ENCODE data around the gene ABHD2. TPM values are rescaled to one million over a fixed set of nuclear protein-coding genes. Genes with fewer than 3 reads are reported as not detected.

The ABHD2 gene
- total and polyA plus RNA-seq, 9 of the 15 experiments (the other 6 are each of a cell fraction or from before 2014, with no cell fraction given): 16.9 to 99.8 (median 47.5) TPM

DNA sequence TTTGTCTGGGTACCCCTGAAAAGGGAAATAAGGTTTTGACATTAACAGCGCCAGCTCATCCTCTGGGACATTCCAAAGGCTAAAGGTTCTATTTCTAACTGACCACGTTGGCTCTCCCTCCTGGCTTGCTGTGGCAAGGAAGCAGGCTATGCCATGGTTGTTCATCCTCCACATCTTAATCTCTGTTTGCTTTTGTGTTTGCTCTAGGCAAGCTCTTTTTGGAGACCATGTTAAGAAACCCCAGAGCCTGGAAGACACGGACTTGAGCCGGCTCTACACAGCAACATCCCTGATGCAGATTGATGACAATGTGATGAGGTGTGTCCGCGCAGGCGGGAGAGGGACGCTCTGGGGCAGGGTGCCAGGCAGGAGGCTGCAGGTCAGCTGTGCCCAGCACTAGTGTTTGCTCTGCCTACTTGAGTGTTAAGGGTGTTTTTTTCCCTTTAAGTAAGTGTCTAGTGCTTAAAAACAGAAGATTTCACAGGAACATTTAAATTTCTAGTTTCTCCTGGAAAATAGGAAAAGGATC, 99.8 kb downstream of the ABHD2 start (continued):
- TF ChIP-seq, protein P1, sequence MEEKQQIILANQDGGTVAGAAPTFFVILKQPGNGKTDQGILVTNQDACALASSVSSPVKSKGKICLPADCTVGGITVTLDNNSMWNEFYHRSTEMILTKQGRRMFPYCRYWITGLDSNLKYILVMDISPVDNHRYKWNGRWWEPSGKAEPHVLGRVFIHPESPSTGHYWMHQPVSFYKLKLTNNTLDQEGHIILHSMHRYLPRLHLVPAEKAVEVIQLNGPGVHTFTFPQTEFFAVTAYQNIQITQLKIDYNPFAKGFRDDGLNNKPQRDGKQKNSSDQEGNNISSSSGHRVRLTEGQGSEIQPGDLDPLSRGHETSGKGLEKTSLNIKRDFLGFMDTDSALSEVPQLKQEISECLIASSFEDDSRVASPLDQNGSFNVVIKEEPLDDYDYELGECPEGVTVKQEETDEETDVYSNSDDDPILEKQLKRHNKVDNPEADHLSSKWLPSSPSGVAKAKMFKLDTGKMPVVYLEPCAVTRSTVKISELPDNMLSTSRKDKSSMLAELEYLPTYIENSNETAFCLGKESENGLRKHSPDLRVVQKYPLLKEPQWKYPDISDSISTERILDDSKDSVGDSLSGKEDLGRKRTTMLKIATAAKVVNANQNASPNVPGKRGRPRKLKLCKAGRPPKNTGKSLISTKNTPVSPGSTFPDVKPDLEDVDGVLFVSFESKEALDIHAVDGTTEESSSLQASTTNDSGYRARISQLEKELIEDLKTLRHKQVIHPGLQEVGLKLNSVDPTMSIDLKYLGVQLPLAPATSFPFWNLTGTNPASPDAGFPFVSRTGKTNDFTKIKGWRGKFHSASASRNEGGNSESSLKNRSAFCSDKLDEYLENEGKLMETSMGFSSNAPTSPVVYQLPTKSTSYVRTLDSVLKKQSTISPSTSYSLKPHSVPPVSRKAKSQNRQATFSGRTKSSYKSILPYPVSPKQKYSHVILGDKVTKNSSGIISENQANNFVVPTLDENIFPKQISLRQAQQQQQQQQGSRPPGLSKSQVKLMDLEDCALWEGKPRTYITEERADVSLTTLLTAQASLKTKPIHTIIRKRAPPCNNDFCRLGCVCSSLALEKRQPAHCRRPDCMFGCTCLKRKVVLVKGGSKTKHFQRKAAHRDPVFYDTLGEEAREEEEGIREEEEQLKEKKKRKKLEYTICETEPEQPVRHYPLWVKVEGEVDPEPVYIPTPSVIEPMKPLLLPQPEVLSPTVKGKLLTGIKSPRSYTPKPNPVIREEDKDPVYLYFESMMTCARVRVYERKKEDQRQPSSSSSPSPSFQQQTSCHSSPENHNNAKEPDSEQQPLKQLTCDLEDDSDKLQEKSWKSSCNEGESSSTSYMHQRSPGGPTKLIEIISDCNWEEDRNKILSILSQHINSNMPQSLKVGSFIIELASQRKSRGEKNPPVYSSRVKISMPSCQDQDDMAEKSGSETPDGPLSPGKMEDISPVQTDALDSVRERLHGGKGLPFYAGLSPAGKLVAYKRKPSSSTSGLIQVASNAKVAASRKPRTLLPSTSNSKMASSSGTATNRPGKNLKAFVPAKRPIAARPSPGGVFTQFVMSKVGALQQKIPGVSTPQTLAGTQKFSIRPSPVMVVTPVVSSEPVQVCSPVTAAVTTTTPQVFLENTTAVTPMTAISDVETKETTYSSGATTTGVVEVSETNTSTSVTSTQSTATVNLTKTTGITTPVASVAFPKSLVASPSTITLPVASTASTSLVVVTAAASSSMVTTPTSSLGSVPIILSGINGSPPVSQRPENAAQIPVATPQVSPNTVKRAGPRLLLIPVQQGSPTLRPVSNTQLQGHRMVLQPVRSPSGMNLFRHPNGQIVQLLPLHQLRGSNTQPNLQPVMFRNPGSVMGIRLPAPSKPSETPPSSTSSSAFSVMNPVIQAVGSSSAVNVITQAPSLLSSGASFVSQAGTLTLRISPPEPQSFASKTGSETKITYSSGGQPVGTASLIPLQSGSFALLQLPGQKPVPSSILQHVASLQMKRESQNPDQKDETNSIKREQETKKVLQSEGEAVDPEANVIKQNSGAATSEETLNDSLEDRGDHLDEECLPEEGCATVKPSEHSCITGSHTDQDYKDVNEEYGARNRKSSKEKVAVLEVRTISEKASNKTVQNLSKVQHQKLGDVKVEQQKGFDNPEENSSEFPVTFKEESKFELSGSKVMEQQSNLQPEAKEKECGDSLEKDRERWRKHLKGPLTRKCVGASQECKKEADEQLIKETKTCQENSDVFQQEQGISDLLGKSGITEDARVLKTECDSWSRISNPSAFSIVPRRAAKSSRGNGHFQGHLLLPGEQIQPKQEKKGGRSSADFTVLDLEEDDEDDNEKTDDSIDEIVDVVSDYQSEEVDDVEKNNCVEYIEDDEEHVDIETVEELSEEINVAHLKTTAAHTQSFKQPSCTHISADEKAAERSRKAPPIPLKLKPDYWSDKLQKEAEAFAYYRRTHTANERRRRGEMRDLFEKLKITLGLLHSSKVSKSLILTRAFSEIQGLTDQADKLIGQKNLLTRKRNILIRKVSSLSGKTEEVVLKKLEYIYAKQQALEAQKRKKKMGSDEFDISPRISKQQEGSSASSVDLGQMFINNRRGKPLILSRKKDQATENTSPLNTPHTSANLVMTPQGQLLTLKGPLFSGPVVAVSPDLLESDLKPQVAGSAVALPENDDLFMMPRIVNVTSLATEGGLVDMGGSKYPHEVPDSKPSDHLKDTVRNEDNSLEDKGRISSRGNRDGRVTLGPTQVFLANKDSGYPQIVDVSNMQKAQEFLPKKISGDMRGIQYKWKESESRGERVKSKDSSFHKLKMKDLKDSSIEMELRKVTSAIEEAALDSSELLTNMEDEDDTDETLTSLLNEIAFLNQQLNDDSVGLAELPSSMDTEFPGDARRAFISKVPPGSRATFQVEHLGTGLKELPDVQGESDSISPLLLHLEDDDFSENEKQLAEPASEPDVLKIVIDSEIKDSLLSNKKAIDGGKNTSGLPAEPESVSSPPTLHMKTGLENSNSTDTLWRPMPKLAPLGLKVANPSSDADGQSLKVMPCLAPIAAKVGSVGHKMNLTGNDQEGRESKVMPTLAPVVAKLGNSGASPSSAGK (IDR thresholded peaks at IDR 0.05): no peak
- TF ChIP-seq, protein P2, sequence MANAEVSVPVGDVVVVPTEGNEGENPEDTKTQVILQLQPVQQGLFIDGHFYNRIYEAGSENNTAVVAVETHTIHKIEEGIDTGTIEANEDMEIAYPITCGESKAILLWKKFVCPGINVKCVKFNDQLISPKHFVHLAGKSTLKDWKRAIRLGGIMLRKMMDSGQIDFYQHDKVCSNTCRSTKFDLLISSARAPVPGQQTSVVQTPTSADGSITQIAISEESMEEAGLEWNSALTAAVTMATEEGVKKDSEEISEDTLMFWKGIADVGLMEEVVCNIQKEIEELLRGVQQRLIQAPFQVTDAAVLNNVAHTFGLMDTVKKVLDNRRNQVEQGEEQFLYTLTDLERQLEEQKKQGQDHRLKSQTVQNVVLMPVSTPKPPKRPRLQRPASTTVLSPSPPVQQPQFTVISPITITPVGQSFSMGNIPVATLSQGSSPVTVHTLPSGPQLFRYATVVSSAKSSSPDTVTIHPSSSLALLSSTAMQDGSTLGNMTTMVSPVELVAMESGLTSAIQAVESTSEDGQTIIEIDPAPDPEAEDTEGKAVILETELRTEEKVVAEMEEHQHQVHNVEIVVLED (CRISPR knock-in tag; IDR thresholded peaks at IDR 0.05): no peak
- no peak for TF ChIP-seq POLR2G (IDR thresholded peaks at IDR 0.05; ENCODE audit: low read depth, low read length)
- TF ChIP-seq MTA1 (IDR thresholded peaks at IDR 0.05; ENCODE audit: borderline replicate concordance): no peak
